Testis (tissue), 3 donors: Measurements from ENCODE around the gene MIB2. TPM values are rescaled to one million over a fixed set of nuclear protein-coding genes. Genes with fewer than 3 reads are reported as not detected.
A peak's percentile ranks its signal among the peaks of the same experiment; 100 is the strongest.
"Not testable (repeated sequence)": the region's sequence is repeated elsewhere in the genome, so short reads cannot be mapped to it uniquely, and the experiment has no call there.

ENCODE experiments used
- DNase-seq: peaks from one replicate; pipeline ENCODE4 v3.0.0-alpha.2; 2019
- H3K27ac ChIP-seq, 2 donors: fragments of 200-600 bp; sonication (generic); one replicate each; pipeline ENCODE4 v1.5.1; 2019
- H3K27me3 ChIP-seq: fragments of 200-600 bp; sonication (generic); one replicate; pipeline ENCODE4 v1.5.1; 2019
- H3K36me3 ChIP-seq: fragments of 200-600 bp; sonication (generic); one replicate; pipeline ENCODE4 v1.5.1; 2017; ENCODE audit warnings: low read depth; ENCODE audit errors: missing control alignments
- H3K4me1 ChIP-seq: fragments of 200-600 bp; sonication (generic); one replicate; pipeline ENCODE4 v1.5.1; 2019
- H3K4me3 ChIP-seq, 2 donors: fragments of 200-600 bp; sonication (generic); one replicate each; pipeline ENCODE4 v1.5.1; 2017 to 2019
- H3K9me3 ChIP-seq: fragments of 200-600 bp; sonication (generic); one replicate; pipeline ENCODE4 v1.5.1; 2017
- CTCF ChIP-seq, 3 experiments: fragments of 450-650 bp in 2 of 3; fragments of 200-600 bp in 1 of 3; sonication (generic) in 1 of 3; IDR thresholded peaks; one replicate each; pipeline ENCODE4 v1.5.1; 2016 to 2019; ENCODE audit warnings: antibody characterized with exemption in 3 of 3, mild to moderate bottlenecking in 2 of 3, moderate library complexity in 1 of 3
- POLR2A ChIP-seq: fragments of 450-650 bp; IDR thresholded peaks from one replicate; pipeline ENCODE4 v1.6.1; 2017; ENCODE audit warnings: antibody characterized with exemption, mild to moderate bottlenecking, moderate library complexity
- WGBS, 2 donors: methylation state at CpG; one replicate each; pipeline ENCODE4 v1.1.5; 2018; 5-methylcytosine and 5-hydroxymethylcytosine counted together
- intact Hi-C: fragments of 100-400 bp; cut with DNase I; formaldehyde crosslinking; loops from one replicate; pipeline ENCODE4 v1.15.1; 2023; ENCODE audit warnings: low total_unique reads
- polyA plus RNA-seq: library from polyadenylated mRNA; stranded (reverse); fragments of 350-450 nt; fragmentation: Illumina TruSeq; extraction: RNeasy Lipid Tissue Mini Kit (QIAGEN cat#74804); gene quantifications from one replicate; pipeline ENCODE4 v1.2.3, GENCODE V29; 2014; ENCODE audit warnings: low read depth, low replicate concordance; ENCODE audit not compliant: insufficient read depth
- total RNA-seq, 2 donors: library from RNA; depleted of rRNA; stranded (reverse); fragments of >200 nt; gene quantifications; one replicate each; pipeline ENCODE4 v1.2.3, GENCODE V29; 2016

The MIB2 gene
- total and polyA plus RNA-seq, 3 donors from 2014 or later: 38.7 to 172 (median 154) TPM

GRCh38 chr1:1631782-1632420 is 16.6 kb downstream of the MIB2 start, which contains the start of gene MMP23B:
Gene MMP23B, plus strand, starts transcription at chr1:1632173. Its CDS starts 46 bp downstream, at chr1:1632219.
- no peaks in the 10 kb centered on the region for H3K36me3 ChIP-seq
- H3K9me3 ChIP-seq: no peaks in the 10 kb centered on the region
- intact Hi-C loops: no loop called here
- H3K27ac ChIP-seq: peak within 1 kb of the TSS; percentile 75 to 92
- no peaks in the 10 kb centered on the region for H3K27me3 ChIP-seq
- WGBS, 2 donors: 10 to 13% methylated on average over 6 to 36 of the region's 48 CpGs
- peak within 1 kb of the TSS; percentile 36 to 45 for H3K4me3 ChIP-seq
- H3K4me1 ChIP-seq: peaks cover 3% of the 10 kb centered on the region
- no peak for TF ChIP-seq POLR2A
- TF ChIP-seq CTCF (IDR thresholded peaks at IDR 0.05): no peak
- DNase-seq: no peak

- no CpG with 5 or more reads among the region's 35 CpGs for WGBS, 2 donors
- intact Hi-C loops, H3K4me1 ChIP-seq, H3K9me3 ChIP-seq, H3K27ac ChIP-seq, DNase-seq, H3K4me3 ChIP-seq, H3K27me3 ChIP-seq, H3K36me3 ChIP-seq: not testable (repeated sequence)
Observed at GRCh38 chr1:1633409-1633808, 18.1 kb downstream of the MIB2 start.

DNA sequence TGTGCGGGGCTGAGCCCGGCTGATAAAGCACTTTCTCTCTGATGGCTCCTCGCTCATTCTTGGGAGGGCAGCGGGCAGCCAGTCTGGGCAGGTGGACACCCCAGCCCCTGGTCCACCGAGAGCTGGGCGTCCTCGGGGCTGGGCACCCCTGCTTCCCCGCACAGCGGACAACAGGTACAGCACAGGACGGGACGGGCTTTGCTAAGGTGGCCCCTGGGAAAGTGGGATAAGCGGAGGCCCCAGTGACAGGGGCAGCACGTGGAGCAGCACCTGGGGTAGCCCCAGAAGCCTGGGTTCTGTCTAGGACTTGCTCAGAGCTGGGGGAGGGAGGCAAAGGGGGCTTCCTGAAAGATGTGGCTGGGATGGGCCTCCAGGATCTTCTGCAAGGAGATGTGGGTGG is 19.3 kb downstream of the MIB2 start:
- DNase-seq, H3K4me1 ChIP-seq, H3K9me3 ChIP-seq, H3K4me3 ChIP-seq, H3K27me3 ChIP-seq, H3K36me3 ChIP-seq, H3K27ac ChIP-seq, intact Hi-C loops: not testable (repeated sequence)
- 90% methylated on average over 8 of the region's 13 CpGs; no CpG with 5 or more reads in 1 of the 2 donors for WGBS, 2 donors

GRCh38 chr1:1636621-1637478 is 21.6 kb downstream of the MIB2 start:
- WGBS, 2 donors: 83 to 90% methylated on average over 8 to 36 of the region's 37 CpGs
- H3K4me3 ChIP-seq, H3K27ac ChIP-seq, H3K9me3 ChIP-seq, H3K4me1 ChIP-seq, intact Hi-C loops, H3K27me3 ChIP-seq, H3K36me3 ChIP-seq, DNase-seq: not testable (repeated sequence)

GRCh38 chr1:1637479-1637875 is 22.2 kb downstream of the MIB2 start:
- H3K4me3 ChIP-seq, H3K4me1 ChIP-seq, H3K27me3 ChIP-seq, H3K36me3 ChIP-seq, intact Hi-C loops, DNase-seq, H3K9me3 ChIP-seq, H3K27ac ChIP-seq: not testable (repeated sequence)
- WGBS, 2 donors: 85 to 89% methylated on average over 7 to 12 of the region's 14 CpGs

GRCh38 chr1:1638528-1638927 is 23.2 kb downstream of the MIB2 start:
- intact Hi-C loops, H3K4me3 ChIP-seq, H3K4me1 ChIP-seq, DNase-seq, H3K27me3 ChIP-seq, H3K36me3 ChIP-seq, H3K9me3 ChIP-seq, H3K27ac ChIP-seq: not testable (repeated sequence)
- WGBS, 2 donors: 88 to 93% methylated on average over 1 to 11 of the region's 13 CpGs

DNA sequence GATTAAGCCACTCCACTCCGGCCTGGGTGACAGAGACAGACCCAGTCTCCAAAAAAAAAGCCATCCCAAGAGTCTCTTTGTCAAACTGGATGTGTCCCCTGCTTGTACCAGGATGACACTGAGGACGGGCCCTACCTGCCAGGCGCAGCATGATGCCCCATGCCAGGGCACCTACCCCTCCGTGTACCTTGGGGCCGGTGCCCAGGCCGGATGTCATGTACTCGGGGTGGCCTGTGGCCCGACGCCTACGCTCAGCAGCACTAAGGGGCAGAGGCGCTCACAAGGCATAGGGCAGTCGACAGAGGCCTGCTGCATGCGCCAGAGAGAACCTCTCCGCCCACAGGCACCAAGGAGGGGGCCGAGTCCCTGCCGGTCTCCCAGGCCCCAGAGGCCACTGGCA is 24.1 kb downstream of the MIB2 start:
- H3K4me3 ChIP-seq, H3K4me1 ChIP-seq, H3K27ac ChIP-seq, DNase-seq, intact Hi-C loops, H3K27me3 ChIP-seq, H3K36me3 ChIP-seq, H3K9me3 ChIP-seq: not testable (repeated sequence)
- WGBS, 2 donors: 93 to 94% methylated on average over 10 to 16 of the region's 16 CpGs

GRCh38 chr1:1640081-1640480 is 24.8 kb downstream of the MIB2 start:
- H3K36me3 ChIP-seq, H3K4me3 ChIP-seq, H3K27me3 ChIP-seq, H3K9me3 ChIP-seq, H3K27ac ChIP-seq, H3K4me1 ChIP-seq, DNase-seq, intact Hi-C loops: not testable (repeated sequence)
- WGBS, 2 donors: 94% methylated on average over 8 of the region's 25 CpGs; no CpG with 5 or more reads in 1 of the 2 donors

DNA sequence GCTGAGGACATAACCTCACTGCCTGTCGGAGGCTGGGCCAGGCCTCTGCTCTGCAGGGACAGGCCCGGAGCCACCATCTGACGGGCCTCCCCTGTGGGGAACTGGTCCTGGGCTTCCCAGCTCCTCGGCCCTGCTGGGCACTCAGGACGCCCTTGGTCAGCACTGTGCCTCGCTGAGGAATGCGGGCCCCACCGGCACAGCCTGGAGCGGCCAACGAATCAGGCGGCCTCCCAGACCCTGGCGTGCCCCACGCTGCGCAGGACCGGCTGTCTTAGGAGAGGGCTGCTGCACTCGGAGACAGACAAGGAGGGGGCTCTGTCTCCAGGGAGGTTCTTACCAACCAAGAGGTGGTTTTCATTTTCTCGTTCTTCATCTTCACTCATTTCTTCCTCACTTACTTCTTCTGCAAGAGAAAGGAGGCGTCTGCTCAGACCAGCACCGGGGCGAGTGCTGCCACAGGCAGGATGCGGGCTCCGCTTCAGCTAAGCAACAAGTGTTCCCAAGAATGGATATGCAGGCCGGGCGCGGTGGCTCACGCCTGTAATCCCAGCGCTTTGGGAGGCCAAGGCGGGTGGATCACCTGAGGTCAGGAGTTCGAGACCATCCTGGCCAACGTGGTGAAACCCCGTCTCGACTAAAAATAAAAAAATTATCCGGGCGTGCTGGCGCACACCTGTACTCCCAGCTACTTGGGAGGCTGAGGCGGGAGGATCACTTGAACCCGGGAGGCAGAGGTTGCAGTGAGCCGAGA is 25.6 kb downstream of the MIB2 start:
- 93 to 95% methylated on average over 13 to 21 of the region's 38 CpGs for WGBS, 2 donors
- DNase-seq, H3K4me1 ChIP-seq, H3K27me3 ChIP-seq, H3K36me3 ChIP-seq, H3K4me3 ChIP-seq, H3K27ac ChIP-seq, H3K9me3 ChIP-seq, intact Hi-C loops: not testable (repeated sequence)

DNA sequence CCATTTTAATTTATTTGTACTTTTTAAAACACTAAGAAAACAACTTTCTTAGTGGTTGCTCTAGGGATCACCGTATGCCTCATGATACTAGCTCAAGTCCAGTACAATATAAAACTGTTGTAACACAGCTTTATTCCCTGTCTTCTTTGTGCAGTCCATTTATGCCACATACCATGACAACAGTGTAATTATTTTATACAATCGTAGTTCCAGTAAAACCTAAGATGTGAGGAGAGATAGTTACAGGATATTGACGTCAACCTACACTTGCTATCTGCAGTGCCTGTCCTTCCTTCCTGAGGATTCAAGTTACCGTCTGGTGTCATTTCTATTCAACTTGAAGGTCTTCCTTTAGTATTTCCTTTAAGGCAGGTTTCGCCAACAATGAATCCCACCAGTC is 31.0 kb downstream of the MIB2 start:
- H3K27me3 ChIP-seq, H3K27ac ChIP-seq, H3K36me3 ChIP-seq, H3K4me1 ChIP-seq, H3K4me3 ChIP-seq, intact Hi-C loops, DNase-seq, H3K9me3 ChIP-seq: not testable (repeated sequence)
- WGBS, 2 donors: 80 to 82% methylated on average over 4 to 5 of the region's 5 CpGs
